ENCODE results near the gene BACE2. TPM values are rescaled to one million over a fixed set of nuclear protein-coding genes. Genes with fewer than 3 reads are reported as not detected.
"Not testable (repeated sequence)": the region's sequence is repeated elsewhere in the genome, so short reads cannot be mapped to it uniquely, and the experiment has no call there.

Gene BACE2
- total RNA-seq, 1 donor from 2014 or later, result 20.8 TPM

DNA sequence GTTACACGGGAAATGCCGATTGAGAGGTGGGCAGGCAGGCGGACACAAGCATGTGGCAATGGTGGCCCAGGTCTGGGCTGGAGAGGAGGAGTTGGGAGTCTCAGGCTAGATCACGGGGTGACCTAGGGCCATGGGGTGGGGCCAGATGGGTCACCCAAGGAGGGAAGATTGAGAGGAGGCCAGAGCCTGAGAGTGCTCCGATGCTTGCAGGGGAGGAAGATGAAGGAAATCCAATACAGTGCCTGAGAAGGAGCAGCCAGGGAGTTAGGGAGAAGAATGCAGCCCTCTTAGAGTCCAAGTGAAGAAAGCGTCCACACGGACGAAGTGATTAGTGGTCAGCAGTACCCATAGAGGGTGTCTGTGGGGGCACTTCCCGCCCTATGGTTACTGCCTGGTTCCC, 87.2 kb downstream of the BACE2 start:
- DNase-seq (no peak), ATAC-seq (peak in 1 of 2 donors; percentile 32)
- Histone ChIP-seq H3K27ac (no peak overlapping the region), H3K4me3 (no peak overlapping the region), H3K4me1 (no peaks in the 10 kb centered on the region), H3K36me3 (peaks cover 32% of the 10 kb centered on the region), H3K27me3 (ENCODE audit: low read depth) (no peaks in the 10 kb centered on the region), H3K9me3 (peaks cover 9% of the 10 kb centered on the region)
- TF ChIP-seq, protein P1, sequence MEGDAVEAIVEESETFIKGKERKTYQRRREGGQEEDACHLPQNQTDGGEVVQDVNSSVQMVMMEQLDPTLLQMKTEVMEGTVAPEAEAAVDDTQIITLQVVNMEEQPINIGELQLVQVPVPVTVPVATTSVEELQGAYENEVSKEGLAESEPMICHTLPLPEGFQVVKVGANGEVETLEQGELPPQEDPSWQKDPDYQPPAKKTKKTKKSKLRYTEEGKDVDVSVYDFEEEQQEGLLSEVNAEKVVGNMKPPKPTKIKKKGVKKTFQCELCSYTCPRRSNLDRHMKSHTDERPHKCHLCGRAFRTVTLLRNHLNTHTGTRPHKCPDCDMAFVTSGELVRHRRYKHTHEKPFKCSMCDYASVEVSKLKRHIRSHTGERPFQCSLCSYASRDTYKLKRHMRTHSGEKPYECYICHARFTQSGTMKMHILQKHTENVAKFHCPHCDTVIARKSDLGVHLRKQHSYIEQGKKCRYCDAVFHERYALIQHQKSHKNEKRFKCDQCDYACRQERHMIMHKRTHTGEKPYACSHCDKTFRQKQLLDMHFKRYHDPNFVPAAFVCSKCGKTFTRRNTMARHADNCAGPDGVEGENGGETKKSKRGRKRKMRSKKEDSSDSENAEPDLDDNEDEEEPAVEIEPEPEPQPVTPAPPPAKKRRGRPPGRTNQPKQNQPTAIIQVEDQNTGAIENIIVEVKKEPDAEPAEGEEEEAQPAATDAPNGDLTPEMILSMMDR (IDR thresholded peaks at IDR 0.05), result no peak
- intact Hi-C loops (cut with DNase I), result no loop called here

DNA sequence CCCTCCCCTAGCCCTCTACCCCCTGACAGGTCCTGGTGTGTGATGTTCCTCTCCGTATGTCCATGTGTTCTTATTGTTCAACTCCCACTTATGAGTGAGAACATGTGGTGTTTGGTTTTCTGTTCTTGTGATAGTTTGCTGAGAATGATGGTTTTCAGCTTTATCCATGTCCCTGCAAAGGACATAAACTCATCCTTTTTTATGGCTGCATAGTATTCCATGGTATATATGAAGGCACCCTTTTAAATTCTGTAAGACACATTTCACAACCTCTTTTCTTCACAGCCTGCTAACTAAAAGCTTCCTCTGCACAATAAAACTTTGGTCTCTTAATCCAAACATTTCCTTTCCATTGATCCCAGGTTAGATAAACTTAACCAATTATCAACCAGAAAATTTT, 88.3 kb downstream of the BACE2 start:
- ATAC-seq; H3K9me3 ChIP-seq; H3K4me3 ChIP-seq; DNase-seq; H3K27me3 ChIP-seq (ENCODE audit: low read depth); H3K4me1 ChIP-seq; H3K27ac ChIP-seq; intact Hi-C loops (cut with DNase I): not testable (repeated sequence)
- peaks cover 26% of the 10 kb centered on the region for H3K36me3 ChIP-seq

DNA sequence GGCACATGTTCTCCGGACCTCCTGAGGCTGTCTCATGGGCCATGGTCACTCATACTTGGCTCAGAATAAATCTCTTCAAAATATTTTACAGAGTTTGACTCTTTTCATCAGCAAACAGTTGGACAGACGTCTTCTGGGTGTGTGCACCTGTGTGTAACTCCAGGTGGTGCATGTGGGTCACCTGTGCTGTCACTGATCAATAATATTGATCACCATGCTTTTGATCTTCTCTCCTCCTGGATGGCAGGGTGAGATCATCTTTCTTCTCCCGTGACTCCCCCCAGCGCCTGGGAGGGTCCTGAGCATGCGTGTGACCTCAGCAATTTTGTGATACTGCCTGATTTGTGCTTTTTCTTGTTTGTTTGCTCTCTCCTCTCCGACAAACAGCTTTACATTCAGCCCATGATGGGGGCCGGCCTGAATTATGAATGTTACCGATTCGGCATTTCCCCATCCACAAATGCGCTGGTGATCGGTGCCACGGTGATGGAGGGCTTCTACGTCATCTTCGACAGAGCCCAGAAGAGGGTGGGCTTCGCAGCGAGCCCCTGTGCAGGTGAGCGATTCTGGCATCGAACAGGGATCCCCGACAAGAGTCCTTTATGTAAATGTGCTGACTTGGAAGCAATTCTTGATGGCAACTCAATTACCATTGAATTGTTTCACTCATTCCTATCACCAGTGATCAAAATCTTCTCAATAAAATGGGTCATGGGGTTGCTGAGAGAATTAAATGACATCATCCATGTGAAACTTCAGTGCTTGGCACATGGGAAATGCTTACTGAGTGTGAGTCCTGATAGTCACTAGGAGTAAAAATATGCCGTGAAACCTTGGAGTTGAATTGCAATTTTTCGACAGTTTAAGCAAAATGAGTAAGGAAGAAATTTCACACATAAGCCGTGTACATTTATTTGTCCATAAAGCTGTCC, 89.1 kb downstream of the BACE2 start:
- Histone ChIP-seq H3K36me3 (peaks cover 20% of the 10 kb centered on the region), H3K4me1 (no peaks in the 10 kb centered on the region), H3K9me3 (peaks cover 9% of the 10 kb centered on the region), H3K27ac (no peak overlapping the region), H3K27me3 (ENCODE audit: low read depth) (no peaks in the 10 kb centered on the region), H3K4me3 (no peak overlapping the region)
- ATAC-seq (no peak), DNase-seq (no peak)
- TF ChIP-seq, protein P1 (IDR thresholded peaks at IDR 0.05), result no peak
- intact Hi-C loops (cut with DNase I), result no loop called here

DNA sequence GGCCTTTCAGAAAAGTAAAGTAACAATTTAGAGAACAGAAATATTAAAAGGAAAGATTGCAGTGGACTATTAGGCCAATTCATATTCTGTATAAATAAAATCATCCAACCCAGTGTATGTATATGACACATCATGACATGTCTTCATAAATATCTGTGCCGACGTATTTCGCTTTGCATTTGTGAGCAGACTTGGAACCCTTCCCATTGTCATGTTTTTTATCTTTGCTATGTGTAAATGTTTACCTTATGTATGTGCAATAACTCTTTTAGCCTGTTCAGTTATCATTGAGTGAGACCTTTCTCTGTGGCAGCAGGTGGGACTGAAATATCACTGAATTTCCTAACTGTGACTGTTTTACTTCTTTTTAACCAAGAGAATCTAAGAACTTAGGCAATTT, 90.7 kb downstream of the BACE2 start:
- H3K9me3 ChIP-seq, result peaks cover 9% of the 10 kb centered on the region
- H3K4me3 ChIP-seq, result no peak overlapping the region
- no peaks in the 10 kb centered on the region for H3K27me3 ChIP-seq (ENCODE audit: low read depth)
- TF ChIP-seq, protein P1 (IDR thresholded peaks at IDR 0.05), result no peak
- H3K4me1 ChIP-seq, result no peaks in the 10 kb centered on the region
- ATAC-seq (no peak), DNase-seq (no peak)
- intact Hi-C loops (cut with DNase I), result no loop called here
- H3K36me3 ChIP-seq, result peaks cover 10% of the 10 kb centered on the region
- no peak overlapping the region for H3K27ac ChIP-seq

DNA sequence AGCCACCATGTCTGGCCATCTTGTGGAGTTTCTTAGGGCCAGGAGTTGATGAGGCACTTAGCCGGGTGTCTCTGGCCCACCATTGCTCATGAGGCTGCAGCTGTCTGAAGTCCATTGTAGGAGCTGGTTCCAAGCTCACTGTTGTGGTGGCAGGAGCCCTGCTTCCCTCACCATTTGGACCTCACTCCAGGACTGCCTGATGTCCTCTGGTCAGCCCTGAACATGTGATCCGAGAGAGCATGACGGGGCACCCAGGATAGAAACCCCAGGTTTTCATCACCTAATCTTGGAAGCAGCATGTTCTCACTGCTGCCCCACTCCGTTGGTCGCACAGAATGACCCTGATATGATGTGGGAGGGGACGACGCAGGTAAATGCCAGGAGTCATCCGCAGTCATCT, 92.5 kb downstream of the BACE2 start:
- DNase-seq (no peak), ATAC-seq (no peak)
- Histone ChIP-seq H3K27ac (no peak overlapping the region), H3K27me3 (ENCODE audit: low read depth) (no peaks in the 10 kb centered on the region), H3K9me3 (no peaks in the 10 kb centered on the region), H3K36me3 (peaks cover 10% of the 10 kb centered on the region), H3K4me3 (no peak overlapping the region), H3K4me1 (no peaks in the 10 kb centered on the region)
- TF ChIP-seq, protein P1 (IDR thresholded peaks at IDR 0.05), result no peak
- intact Hi-C loops (cut with DNase I), result no loop called here

DNA sequence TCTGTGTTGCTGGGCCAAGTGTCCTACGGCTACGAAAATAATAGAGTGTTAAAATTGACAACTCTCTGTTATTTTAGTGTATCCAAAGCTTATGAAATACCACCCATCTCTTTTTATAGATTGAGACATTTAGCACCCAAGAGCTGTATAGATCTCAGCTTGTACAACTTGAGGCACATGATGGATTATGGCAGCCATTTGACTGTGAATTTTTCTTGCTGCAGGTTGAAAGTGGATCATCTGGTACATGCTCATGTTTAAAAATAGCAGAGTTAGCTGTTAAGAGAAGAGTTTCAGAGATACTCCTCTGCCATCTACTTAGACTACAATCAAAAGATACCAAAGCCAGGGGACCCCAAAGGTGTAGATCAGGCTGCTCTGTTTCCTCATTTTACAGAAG, 99.4 kb downstream of the BACE2 start:
- TF ChIP-seq, protein P1 (IDR thresholded peaks at IDR 0.05), result no peak
- H3K4me1 ChIP-seq, result no peaks in the 10 kb centered on the region
- no peak for ATAC-seq
- no peak for DNase-seq
- H3K27ac ChIP-seq, result no peak overlapping the region
- H3K36me3 ChIP-seq, result no peaks in the 10 kb centered on the region
- peaks cover 13% of the 10 kb centered on the region for H3K9me3 ChIP-seq
- no peaks in the 10 kb centered on the region for H3K27me3 ChIP-seq (ENCODE audit: low read depth)
- no peak overlapping the region for H3K4me3 ChIP-seq
- intact Hi-C loops (cut with DNase I), result no loop called here
